Sigmoid colon (tissue), 7 donors: Measurements from ENCODE around the gene LMO7. TPM values are rescaled to one million over a fixed set of nuclear protein-coding genes. Genes with fewer than 3 reads are reported as not detected.

Source experiments
- DNase-seq: peaks from one replicate; pipeline ENCODE4 v3.0.0-alpha.2; 2019
- H3K27ac ChIP-seq, 4 donors: fragments of 200-600 bp; sonication (generic); one replicate each; pipeline ENCODE4 v1.5.1; 2016 to 2019; ENCODE audit warnings: mild to moderate bottlenecking in 1 of 4
- H3K27me3 ChIP-seq, 3 donors: fragments of 200-600 bp; sonication (generic); one replicate each; pipeline ENCODE4 v1.5.1; 2019; ENCODE audit warnings: mild to moderate bottlenecking in 1 of 3
- H3K36me3 ChIP-seq, 4 donors: fragments of 200-600 bp; sonication (generic); one replicate each; pipeline ENCODE4 v1.5.1; 2016 to 2019
- H3K4me1 ChIP-seq, 4 donors: fragments of 200-600 bp; sonication (generic); one replicate each; pipeline ENCODE4 v1.5.1; 2017 to 2019
- H3K4me3 ChIP-seq, 4 donors: fragments of 200-600 bp; sonication (generic); one replicate each; pipeline ENCODE4 v1.5.1; 2017 to 2019; ENCODE audit warnings: mild to moderate bottlenecking in 2 of 4, moderate library complexity in 1 of 4
- H3K9me3 ChIP-seq, 4 donors: fragments of 200-600 bp in 3 of 4; sonication (generic) in 3 of 4; one replicate each; pipeline versions ENCODE4 v1.5.1 to v1.6.1; 2013 to 2019
- EP300 ChIP-seq, 4 donors: sonication (generic); formaldehyde crosslinking; IDR thresholded peaks; one replicate each; pipeline ENCODE4 v1.6.1; 2017; ENCODE audit warnings: antibody characterized with exemption in 4 of 4
- POLR2A ChIP-seq, 2 donors: fragments of 450-650 bp; IDR thresholded peaks; one replicate each; pipeline ENCODE4 v1.6.1; 2016; ENCODE audit warnings: antibody characterized with exemption in 2 of 2, mild to moderate bottlenecking in 2 of 2, moderate library complexity in 2 of 2
- POLR2AphosphoS5 ChIP-seq, 4 donors: sonication (generic); formaldehyde crosslinking; IDR thresholded peaks; one replicate each; pipeline ENCODE4 v1.6.1; 2017; ENCODE audit warnings: antibody characterized with exemption in 4 of 4
- WGBS, 2 donors: extraction: QIAGEN DNeasy Blood & Tissue Kit; methylation state at CpG; one replicate each; pipeline ENCODE4 v1.1.7; 2013; 5-methylcytosine and 5-hydroxymethylcytosine counted together
- intact Hi-C: fragments of 100-400 bp; cut with DNase I; formaldehyde crosslinking; loops from one replicate; pipeline ENCODE4 v1.15.1; 2023
- polyA plus RNA-seq, 3 donors: library from polyadenylated mRNA; stranded (reverse); fragments of 200-250 nt; gene quantifications; one replicate each; pipeline ENCODE4 v1.2.3, GENCODE V29; 2013
- total RNA-seq, 4 donors: library from RNA; depleted of rRNA; stranded (reverse); fragments of >200 nt; gene quantifications; one replicate each; pipeline ENCODE4 v1.1.0, GENCODE V29; 2016
- TF ChIP-seq, protein P1 (sequence below), 4 experiments: fragments of 450-650 bp in 3 of 4; fragments of 200-600 bp in 1 of 4; IDR thresholded peaks; one replicate each; pipeline ENCODE4 v1.5.1; 2016 to 2019; ENCODE audit warnings: antibody characterized with exemption in 4 of 4, mild to moderate bottlenecking in 3 of 4, moderate library complexity in 2 of 4
- donor health status: healthy with polysubstance abuse.
- donor health status: Bipolar disorder and iron deficiency.
- donor health status: healthy.

Gene LMO7
- total and polyA plus RNA-seq, 7 donors = 5.0 to 66.4 (median 19.4) TPM

DNA sequence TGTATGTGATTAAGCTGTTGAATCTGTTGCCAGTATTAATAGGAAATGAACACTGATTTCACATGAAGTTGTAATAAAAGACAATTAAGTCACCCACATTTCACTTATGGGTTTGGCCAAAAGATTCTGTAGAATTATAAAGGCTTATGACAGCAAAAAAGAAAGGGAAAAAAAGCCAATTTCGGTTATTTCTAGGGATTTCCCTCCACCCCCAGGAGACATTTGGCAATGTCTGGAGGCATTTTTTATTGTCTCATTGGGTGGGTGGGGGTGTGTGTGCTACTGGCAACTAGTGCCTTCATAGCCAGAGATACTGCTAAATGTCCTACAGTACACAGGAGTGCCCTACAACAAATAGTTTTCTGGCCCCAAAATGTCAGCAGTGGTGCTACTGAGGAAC lies 175.7 kb downstream of the LMO7 start:
- intact Hi-C loops = no loop called here
- Histone ChIP-seq H3K4me1 (no peaks in the 10 kb centered on the region), H3K4me3 (no peak overlapping the region), H3K9me3 (no peaks in the 10 kb centered on the region), H3K27ac (no peak overlapping the region), H3K27me3 (no peaks in the 10 kb centered on the region), H3K36me3 (no peaks in the 10 kb centered on the region)
- WGBS, 2 donors = 68% methylated on average over 1 of the region's 1 CpG
- no peak for DNase-seq
- TF ChIP-seq EP300 (IDR thresholded peaks at IDR 0.05) (no peak), POLR2AphosphoS5 (IDR thresholded peaks at IDR 0.05) (no peak), POLR2A (IDR thresholded peaks at IDR 0.05) (no peak)
- TF ChIP-seq, protein P1, sequence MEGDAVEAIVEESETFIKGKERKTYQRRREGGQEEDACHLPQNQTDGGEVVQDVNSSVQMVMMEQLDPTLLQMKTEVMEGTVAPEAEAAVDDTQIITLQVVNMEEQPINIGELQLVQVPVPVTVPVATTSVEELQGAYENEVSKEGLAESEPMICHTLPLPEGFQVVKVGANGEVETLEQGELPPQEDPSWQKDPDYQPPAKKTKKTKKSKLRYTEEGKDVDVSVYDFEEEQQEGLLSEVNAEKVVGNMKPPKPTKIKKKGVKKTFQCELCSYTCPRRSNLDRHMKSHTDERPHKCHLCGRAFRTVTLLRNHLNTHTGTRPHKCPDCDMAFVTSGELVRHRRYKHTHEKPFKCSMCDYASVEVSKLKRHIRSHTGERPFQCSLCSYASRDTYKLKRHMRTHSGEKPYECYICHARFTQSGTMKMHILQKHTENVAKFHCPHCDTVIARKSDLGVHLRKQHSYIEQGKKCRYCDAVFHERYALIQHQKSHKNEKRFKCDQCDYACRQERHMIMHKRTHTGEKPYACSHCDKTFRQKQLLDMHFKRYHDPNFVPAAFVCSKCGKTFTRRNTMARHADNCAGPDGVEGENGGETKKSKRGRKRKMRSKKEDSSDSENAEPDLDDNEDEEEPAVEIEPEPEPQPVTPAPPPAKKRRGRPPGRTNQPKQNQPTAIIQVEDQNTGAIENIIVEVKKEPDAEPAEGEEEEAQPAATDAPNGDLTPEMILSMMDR (IDR thresholded peaks at IDR 0.05) = no peak

DNA sequence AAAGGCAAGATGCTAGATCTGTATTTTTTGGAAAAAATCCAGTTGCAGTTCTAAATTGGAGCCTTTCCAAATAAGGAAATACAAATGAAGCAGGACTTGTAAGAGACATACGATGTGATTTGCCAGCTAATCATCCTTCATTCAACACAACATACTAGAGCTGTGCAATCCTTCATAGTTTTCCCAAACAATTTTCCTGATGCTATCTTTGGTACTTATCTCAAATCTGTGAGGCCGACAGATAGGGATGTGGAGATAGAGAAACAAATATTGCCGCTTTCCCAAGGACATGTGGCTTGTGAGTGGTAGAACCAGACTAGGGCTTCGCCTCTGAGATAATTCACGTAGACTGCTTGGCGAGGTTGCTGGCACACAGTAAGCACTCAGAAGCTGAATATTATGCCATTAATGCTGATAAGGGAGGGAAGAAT lies 176.6 kb downstream of the LMO7 start:
- Histone ChIP-seq H3K9me3 (no peaks in the 10 kb centered on the region), H3K27ac (no peak overlapping the region), H3K4me3 (no peak overlapping the region), H3K27me3 (no peaks in the 10 kb centered on the region), H3K4me1 (no peaks in the 10 kb centered on the region), H3K36me3 (no peaks in the 10 kb centered on the region)
- 47 to 65% methylated on average over 6 of the region's 6 CpGs for WGBS, 2 donors
- TF ChIP-seq, protein P1 (IDR thresholded peaks at IDR 0.05) = no peak
- DNase-seq = no peak
- intact Hi-C loops = no loop called here

DNA sequence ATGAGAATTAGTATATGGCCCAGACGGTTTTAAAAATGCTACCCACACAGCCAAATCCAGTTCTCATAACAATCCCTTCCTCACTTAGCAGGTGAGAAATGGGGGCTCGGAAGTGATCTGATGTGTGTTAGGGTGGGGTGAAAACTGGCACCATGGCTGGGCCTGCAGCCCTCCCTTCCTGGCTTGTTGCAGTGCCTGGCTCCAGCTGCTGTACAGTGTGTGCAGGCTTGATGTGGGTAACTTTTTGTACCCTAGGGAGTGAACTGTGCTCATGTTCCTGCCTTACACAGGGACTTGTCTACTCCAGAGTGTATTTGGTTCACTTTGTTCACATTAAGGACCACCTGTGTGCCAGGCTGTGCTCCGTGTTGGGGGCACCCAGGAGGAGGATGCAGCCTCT lies 177.2 kb downstream of the LMO7 start:
- Histone ChIP-seq H3K27me3 (no peaks in the 10 kb centered on the region), H3K4me3 (no peak overlapping the region), H3K27ac (no peak overlapping the region), H3K36me3 (no peaks in the 10 kb centered on the region), H3K4me1 (no peaks in the 10 kb centered on the region), H3K9me3 (no peaks in the 10 kb centered on the region)
- DNase-seq = no peak
- 87 to 91% methylated on average over 3 of the region's 3 CpGs for WGBS, 2 donors
- intact Hi-C loops = no loop called here
- TF ChIP-seq POLR2AphosphoS5 (IDR thresholded peaks at IDR 0.05) (no peak), EP300 (IDR thresholded peaks at IDR 0.05) (no peak), POLR2A (IDR thresholded peaks at IDR 0.05) (no peak)
- TF ChIP-seq, protein P1 (IDR thresholded peaks at IDR 0.05) = no peak

DNA sequence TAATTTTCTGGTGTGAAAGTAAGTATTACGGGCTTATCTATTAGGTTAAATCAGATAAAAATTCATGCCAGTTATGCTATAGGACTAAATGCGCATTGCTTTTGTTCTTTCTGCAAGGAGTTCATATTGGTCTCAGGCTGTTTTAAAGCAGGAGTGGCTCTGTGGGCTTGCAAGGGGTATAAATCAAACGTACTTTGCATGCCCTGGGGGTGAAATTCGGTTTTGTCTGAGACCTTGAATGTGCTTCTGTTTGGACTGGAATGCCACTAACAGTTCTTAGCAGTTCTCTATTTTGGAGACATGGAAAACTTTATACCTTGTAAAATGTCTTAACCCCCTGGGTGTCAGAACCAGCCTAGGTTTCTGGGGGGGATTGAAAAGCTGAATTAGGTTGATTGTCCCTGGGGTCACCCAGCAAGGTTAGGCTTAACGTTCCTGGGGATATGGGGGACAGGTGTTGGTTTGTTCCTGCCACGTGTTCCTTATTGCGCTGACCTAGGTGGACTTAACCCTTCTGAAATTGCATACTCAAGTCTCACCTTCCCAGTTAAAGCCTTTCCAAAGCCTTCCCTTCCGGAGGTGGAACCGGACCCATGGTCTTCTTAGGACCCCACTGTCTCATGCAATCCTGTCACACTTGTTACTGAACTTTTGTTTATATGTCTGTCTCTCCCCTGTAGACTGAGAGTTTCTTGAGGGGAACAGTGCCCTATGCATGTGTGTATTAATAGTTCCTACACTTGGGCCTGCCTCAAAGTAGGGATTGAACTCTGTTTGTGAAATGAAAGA lies 182.2 kb downstream of the LMO7 start:
- 75 to 88% methylated on average over 9 of the region's 9 CpGs for WGBS, 2 donors
- no peak overlapping the region for H3K4me3 ChIP-seq
- no peaks in the 10 kb centered on the region for H3K27me3 ChIP-seq
- TF ChIP-seq, protein P1 (IDR thresholded peaks at IDR 0.05) = no peak
- TF ChIP-seq POLR2AphosphoS5 (IDR thresholded peaks at IDR 0.05) = no peak
- TF ChIP-seq EP300 (IDR thresholded peaks at IDR 0.05) = no peak
- no peak for TF ChIP-seq POLR2A (IDR thresholded peaks at IDR 0.05)
- no peak for DNase-seq
- no peaks in the 10 kb centered on the region for H3K36me3 ChIP-seq
- H3K9me3 ChIP-seq = no peaks in the 10 kb centered on the region
- intact Hi-C loops = no loop called here
- no peak overlapping the region for H3K27ac ChIP-seq
- no peaks in the 10 kb centered on the region for H3K4me1 ChIP-seq

DNA sequence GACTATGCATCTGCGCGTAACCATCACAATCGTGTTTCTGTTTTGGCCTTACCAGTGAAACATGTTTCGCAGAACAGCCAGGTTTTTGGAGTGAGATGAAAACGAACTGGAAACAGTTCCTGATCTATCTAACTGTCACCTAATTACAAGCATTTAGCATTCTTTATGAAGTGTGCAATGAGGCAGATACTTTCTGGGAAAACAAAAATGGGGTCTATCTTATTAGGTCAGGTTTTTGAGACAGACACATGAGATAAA lies 182.8 kb downstream of the LMO7 start:
- H3K4me1 ChIP-seq = no peaks in the 10 kb centered on the region
- H3K4me3 ChIP-seq = no peak overlapping the region
- no peak for DNase-seq
- H3K36me3 ChIP-seq = peaks cover 0 to 5% (median 0%) of the 10 kb centered on the region in 4 donors
- 92 to 94% methylated on average over 5 of the region's 5 CpGs for WGBS, 2 donors
- intact Hi-C loops = no loop called here
- TF ChIP-seq, protein P1 (IDR thresholded peaks at IDR 0.05) = no peak
- H3K9me3 ChIP-seq = no peaks in the 10 kb centered on the region
- no peak overlapping the region for H3K27ac ChIP-seq
- H3K27me3 ChIP-seq = no peaks in the 10 kb centered on the region
